ENCODE measurements around the gene PCID2.
"Not testable (repeated sequence)": the region's sequence is repeated elsewhere in the genome, so short reads cannot be mapped to it uniquely, and the experiment has no call there.

The PCID2 gene

DNA sequence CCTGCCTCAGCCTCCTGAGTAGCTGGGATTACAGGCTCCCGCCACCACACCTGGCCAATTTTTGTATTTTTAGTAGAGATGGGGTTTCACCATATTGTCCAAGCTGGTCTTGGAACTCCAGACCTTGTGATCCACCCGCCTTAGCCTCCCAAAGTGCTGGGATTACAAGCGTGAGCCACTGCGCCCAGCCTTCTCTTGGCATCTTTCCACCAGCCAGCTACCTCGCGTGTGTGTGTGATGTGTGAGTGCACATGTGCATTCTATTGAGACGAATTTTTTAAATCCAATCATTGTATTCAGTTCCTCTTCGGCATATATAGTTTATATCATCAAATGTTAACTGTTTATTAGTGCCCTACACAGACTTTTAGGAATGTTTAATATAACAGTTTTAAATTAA, 33.2 kb upstream of the PCID2 start:
- H3K27ac ChIP-seq (ENCODE audit: low read depth, low read length); H3K56ac ChIP-seq (ENCODE audit: low read length); H3K4me1 ChIP-seq (ENCODE audit: control insufficient read depth, low read depth, low read length); H2AK5ac ChIP-seq (ENCODE audit: low read length); H4K8ac ChIP-seq (ENCODE audit: low read depth, low read length); H2BK15ac ChIP-seq (replicated peaks; ENCODE audit: low read depth); H3K4me3 ChIP-seq (ENCODE audit: low read length); H4K5ac ChIP-seq (ENCODE audit: low read length); H3K79me2 ChIP-seq (ENCODE audit: control insufficient read depth, insufficient read depth, low read length); H3K9ac ChIP-seq (ENCODE audit: low read length); H3K27me3 ChIP-seq (ENCODE audit: insufficient read depth, low read length, poor library complexity); H3K23ac ChIP-seq (ENCODE audit: low read length); H3K4me2 ChIP-seq (ENCODE audit: low read length); H3K18ac ChIP-seq (ENCODE audit: low read length); H3K4ac ChIP-seq (ENCODE audit: low read depth, low read length); H2BK120ac ChIP-seq (ENCODE audit: low read depth, low read length); H3K79me1 ChIP-seq (ENCODE audit: low read length); DNase-seq; H2BK5ac ChIP-seq (ENCODE audit: low read length): not testable (repeated sequence)
- H3K36me3 ChIP-seq (ENCODE audit: control insufficient read depth, insufficient read depth, low read length) = peaks cover 17% of the 10 kb centered on the region
- no CpG with 5 or more reads among the region's 8 CpGs for WGBS (ENCODE audit: extremely low coverage, insufficient coverage, low lambda C conversion rate)

- Histone ChIP-seq H2AK5ac (ENCODE audit: low read length) (no peak overlapping the region), H3K27me3 (ENCODE audit: insufficient read depth, low read length, poor library complexity) (no peaks in the 10 kb centered on the region), H3K9ac (ENCODE audit: low read length) (no peak overlapping the region), H4K8ac (ENCODE audit: low read depth, low read length) (no peak overlapping the region), H2BK15ac (replicated peaks; ENCODE audit: low read depth) (no peak overlapping the region), H2BK120ac (ENCODE audit: low read depth, low read length) (no peak overlapping the region), H3K18ac (ENCODE audit: low read length) (no peak overlapping the region), H3K79me2 (ENCODE audit: control insufficient read depth, insufficient read depth, low read length) (no peaks in the 10 kb centered on the region), H3K4me1 (ENCODE audit: control insufficient read depth, low read depth, low read length) (no peaks in the 10 kb centered on the region), H3K79me1 (ENCODE audit: low read length) (no peaks in the 10 kb centered on the region), H3K36me3 (ENCODE audit: control insufficient read depth, insufficient read depth, low read length) (peaks cover 10% of the 10 kb centered on the region), H3K4me3 (ENCODE audit: low read length) (no peak overlapping the region), H4K5ac (ENCODE audit: low read length) (no peak overlapping the region), H3K4ac (ENCODE audit: low read depth, low read length) (no peak overlapping the region), H3K23ac (ENCODE audit: low read length) (no peak overlapping the region), H3K56ac (ENCODE audit: low read length) (no peak overlapping the region), H3K27ac (ENCODE audit: low read depth, low read length) (no peak overlapping the region), H2BK5ac (ENCODE audit: low read length) (no peak overlapping the region), H3K4me2 (ENCODE audit: low read length) (no peak overlapping the region)
- WGBS (ENCODE audit: extremely low coverage, insufficient coverage, low lambda C conversion rate) = no CpG with 5 or more reads among the region's 6 CpGs
- no peak for DNase-seq
Measured at GRCh38 chr13:113239986-113240385, 31.5 kb upstream of the PCID2 start.

- Histone ChIP-seq H3K79me2 (ENCODE audit: control insufficient read depth, insufficient read depth, low read length) (no peaks in the 10 kb centered on the region), H3K23ac (ENCODE audit: low read length) (no peak overlapping the region), H2BK5ac (ENCODE audit: low read length) (no peak overlapping the region), H2BK120ac (ENCODE audit: low read depth, low read length) (no peak overlapping the region), H2BK15ac (replicated peaks; ENCODE audit: low read depth) (no peak overlapping the region), H3K4me2 (ENCODE audit: low read length) (no peak overlapping the region), H3K27me3 (ENCODE audit: insufficient read depth, low read length, poor library complexity) (no peaks in the 10 kb centered on the region), H4K8ac (ENCODE audit: low read depth, low read length) (no peak overlapping the region), H3K27ac (ENCODE audit: low read depth, low read length) (no peak overlapping the region), H3K4ac (ENCODE audit: low read depth, low read length) (no peak overlapping the region), H3K56ac (ENCODE audit: low read length) (no peak overlapping the region), H3K79me1 (ENCODE audit: low read length) (no peaks in the 10 kb centered on the region), H2AK5ac (ENCODE audit: low read length) (no peak overlapping the region), H3K36me3 (ENCODE audit: control insufficient read depth, insufficient read depth, low read length) (peaks cover 11% of the 10 kb centered on the region), H3K9ac (ENCODE audit: low read length) (no peak overlapping the region), H3K4me1 (ENCODE audit: control insufficient read depth, low read depth, low read length) (no peaks in the 10 kb centered on the region), H4K5ac (ENCODE audit: low read length) (no peak overlapping the region), H3K18ac (ENCODE audit: low read length) (no peak overlapping the region), H3K4me3 (ENCODE audit: low read length) (no peak overlapping the region)
- no peak for DNase-seq
- WGBS (ENCODE audit: extremely low coverage, insufficient coverage, low lambda C conversion rate) = no CpG with 5 or more reads among the region's 15 CpGs
Measured at GRCh38 chr13:113239357-113239756, 30.9 kb upstream of the PCID2 start.

DNA sequence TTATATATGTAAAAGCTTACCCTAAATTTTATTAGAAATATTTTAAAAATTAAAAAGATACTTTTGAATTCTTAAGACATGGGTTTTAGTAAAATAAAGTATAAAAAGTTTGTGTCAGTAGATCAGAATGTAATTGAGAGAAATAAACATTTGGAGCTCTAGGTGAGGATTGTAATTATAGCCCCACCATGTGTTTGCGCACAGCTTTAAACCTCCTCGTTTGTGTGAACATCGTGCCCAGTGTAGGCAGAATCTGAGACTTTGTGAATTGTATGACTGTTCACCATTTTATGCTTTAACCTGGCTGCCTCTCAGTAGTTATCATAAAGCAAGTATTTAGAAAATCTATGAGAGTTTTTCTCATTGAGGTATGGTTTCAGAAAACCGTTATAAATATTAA, 30.1 kb upstream of the PCID2 start:
- WGBS (ENCODE audit: extremely low coverage, insufficient coverage, low lambda C conversion rate) = no CpG with 5 or more reads among the region's 4 CpGs
- Histone ChIP-seq H3K79me1 (ENCODE audit: low read length) (no peaks in the 10 kb centered on the region), H3K4me3 (ENCODE audit: low read length) (no peak overlapping the region), H2BK5ac (ENCODE audit: low read length) (no peak overlapping the region), H3K23ac (ENCODE audit: low read length) (no peak overlapping the region), H3K18ac (ENCODE audit: low read length) (no peak overlapping the region), H4K8ac (ENCODE audit: low read depth, low read length) (no peak overlapping the region), H4K5ac (ENCODE audit: low read length) (no peak overlapping the region), H3K9ac (ENCODE audit: low read length) (no peak overlapping the region), H3K79me2 (ENCODE audit: control insufficient read depth, insufficient read depth, low read length) (no peaks in the 10 kb centered on the region), H2AK5ac (ENCODE audit: low read length) (no peak overlapping the region), H3K4me2 (ENCODE audit: low read length) (no peak overlapping the region), H3K27me3 (ENCODE audit: insufficient read depth, low read length, poor library complexity) (no peaks in the 10 kb centered on the region), H3K4ac (ENCODE audit: low read depth, low read length) (no peak overlapping the region), H3K36me3 (ENCODE audit: control insufficient read depth, insufficient read depth, low read length) (peaks cover 7% of the 10 kb centered on the region), H3K56ac (ENCODE audit: low read length) (no peak overlapping the region), H3K4me1 (ENCODE audit: control insufficient read depth, low read depth, low read length) (no peaks in the 10 kb centered on the region), H2BK15ac (replicated peaks; ENCODE audit: low read depth) (no peak overlapping the region), H3K27ac (ENCODE audit: low read depth, low read length) (no peak overlapping the region), H2BK120ac (ENCODE audit: low read depth, low read length) (no peak overlapping the region)
- DNase-seq = no peak

GRCh38 chr13:113233101-113233500, 24.6 kb upstream of the PCID2 start:
- no CpG with 5 or more reads among the region's 11 CpGs for WGBS (ENCODE audit: extremely low coverage, insufficient coverage, low lambda C conversion rate)
- no peak overlapping the region for H3K23ac ChIP-seq (ENCODE audit: low read length)
- H4K8ac ChIP-seq (ENCODE audit: low read depth, low read length) = no peak overlapping the region
- H3K4ac ChIP-seq (ENCODE audit: low read depth, low read length) = no peak overlapping the region
- H2BK120ac ChIP-seq (ENCODE audit: low read depth, low read length) = no peak overlapping the region
- no peak overlapping the region for H3K27ac ChIP-seq (ENCODE audit: low read depth, low read length)
- H3K79me2 ChIP-seq (ENCODE audit: control insufficient read depth, insufficient read depth, low read length) = no peaks in the 10 kb centered on the region
- H2BK5ac ChIP-seq (ENCODE audit: low read length) = no peak overlapping the region
- peaks cover 2% of the 10 kb centered on the region for H3K79me1 ChIP-seq (ENCODE audit: low read length)
- no peak for DNase-seq
- H3K4me1 ChIP-seq (ENCODE audit: control insufficient read depth, low read depth, low read length) = no peaks in the 10 kb centered on the region
- H3K36me3 ChIP-seq (ENCODE audit: control insufficient read depth, insufficient read depth, low read length) = peaks cover 10% of the 10 kb centered on the region
- no peak overlapping the region for H3K4me3 ChIP-seq (ENCODE audit: low read length)
- H3K9ac ChIP-seq (ENCODE audit: low read length) = no peak overlapping the region
- no peak overlapping the region for H2BK15ac ChIP-seq (replicated peaks; ENCODE audit: low read depth)
- no peaks in the 10 kb centered on the region for H3K27me3 ChIP-seq (ENCODE audit: insufficient read depth, low read length, poor library complexity)
- H4K5ac ChIP-seq (ENCODE audit: low read length) = no peak overlapping the region
- no peak overlapping the region for H3K4me2 ChIP-seq (ENCODE audit: low read length)
- no peak overlapping the region for H2AK5ac ChIP-seq (ENCODE audit: low read length)
- H3K56ac ChIP-seq (ENCODE audit: low read length) = no peak overlapping the region
- no peak overlapping the region for H3K18ac ChIP-seq (ENCODE audit: low read length)

- Histone ChIP-seq H2AK5ac (ENCODE audit: low read length) (no peak overlapping the region), H3K27me3 (ENCODE audit: insufficient read depth, low read length, poor library complexity) (no peaks in the 10 kb centered on the region), H3K23ac (ENCODE audit: low read length) (no peak overlapping the region), H3K27ac (ENCODE audit: low read depth, low read length) (no peak overlapping the region), H3K36me3 (ENCODE audit: control insufficient read depth, insufficient read depth, low read length) (peaks cover 10% of the 10 kb centered on the region), H4K5ac (ENCODE audit: low read length) (no peak overlapping the region), H3K18ac (ENCODE audit: low read length) (no peak overlapping the region), H3K79me1 (ENCODE audit: low read length) (peaks cover 2% of the 10 kb centered on the region), H3K79me2 (ENCODE audit: control insufficient read depth, insufficient read depth, low read length) (no peaks in the 10 kb centered on the region), H3K4me2 (ENCODE audit: low read length) (no peak overlapping the region), H2BK15ac (replicated peaks; ENCODE audit: low read depth) (no peak overlapping the region), H3K4me3 (ENCODE audit: low read length) (no peak overlapping the region), H3K4ac (ENCODE audit: low read depth, low read length) (no peak overlapping the region), H4K8ac (ENCODE audit: low read depth, low read length) (no peak overlapping the region), H2BK120ac (ENCODE audit: low read depth, low read length) (no peak overlapping the region), H3K9ac (ENCODE audit: low read length) (no peak overlapping the region), H2BK5ac (ENCODE audit: low read length) (no peak overlapping the region), H3K56ac (ENCODE audit: low read length) (no peak overlapping the region), H3K4me1 (ENCODE audit: control insufficient read depth, low read depth, low read length) (no peaks in the 10 kb centered on the region)
- no CpG with 5 or more reads among the region's 18 CpGs for WGBS (ENCODE audit: extremely low coverage, insufficient coverage, low lambda C conversion rate)
- no peak for DNase-seq
Measured at GRCh38 chr13:113232208-113233003, 23.9 kb upstream of the PCID2 start.
